A549 (cell line): ENCODE measurements around the gene CRYBG3. TPM values are rescaled to one million over a fixed set of nuclear protein-coding genes. Genes with fewer than 3 reads are reported as not detected.

Experiments
- ATAC-seq, 2 experiments: fragments of 200-7000 bp in 1 of 2; fragments of >200 bp in 1 of 2; cut with Nextera tagmentation in 1 of 2; cut with Tn5 transposase in 1 of 2; 3 replicates each; pipeline versions ENCODE4 v1.8.0 to v1.9.1; 2018 to 2020; ENCODE audit warnings: mild to moderate bottlenecking in 1 of 2, moderate library complexity in 1 of 2
- CTCF ChIA-PET: fragments of 300-600 bp; sonication (Branson Sonifier 250); formaldehyde crosslinking; extraction: SDS; loops from one replicate; lab custom pipeline; 2021; ENCODE audit warnings: antibody characterized with exemption, inconsistent platforms; lab: Yijun Ruan, JAX
- POLR2A ChIA-PET: fragments of 350-600 bp; formaldehyde crosslinking; extraction: SDS; loops from one replicate; lab custom pipeline; 2021; ENCODE audit warnings: antibody characterized with exemption, inconsistent platforms; lab: Yijun Ruan, JAX
- DNase-seq, 2 experiments: peaks; one replicate each; pipeline versions ENCODE4 v3.0.0 to v3.0.0-alpha.2; 2011 to 2016; ENCODE audit warnings: low read depth in 1 of 2, low spot score in 1 of 2
- FAIRE-seq: peaks from 2 replicates; lab custom pipeline; 2011; peaks lifted over from hg19 to GRCh38; lab: Jason Lieb, UNC
- H3K27ac ChIP-seq, 2 experiments: fragments of >200 bp; sonication (Bioruptor Twin); formaldehyde crosslinking; 3 replicates each; pipeline ENCODE4 v1.5.1; 2016 to 2017
- H3K4me1 ChIP-seq: fragments of >200 bp; sonication (Bioruptor Twin); formaldehyde crosslinking; 3 replicates; pipeline ENCODE4 v1.6.1; 2016
- H3K4me2 ChIP-seq: fragments of >200 bp; sonication (Bioruptor Twin); formaldehyde crosslinking; 3 replicates; pipeline ENCODE4 v1.6.1; 2016
- H3K4me3 ChIP-seq: fragments of >200 bp; sonication (Bioruptor Twin); formaldehyde crosslinking; 3 replicates; pipeline ENCODE4 v1.5.1; 2016
- H3K9me3 ChIP-seq: fragments of >200 bp; sonication (Bioruptor Twin); formaldehyde crosslinking; 3 replicates; pipeline ENCODE4 v1.6.1; 2016
- BCL3 ChIP-seq: fragments of >200 bp; sonication (Bioruptor Twin); formaldehyde crosslinking; IDR thresholded peaks from 3 replicates; pipeline ENCODE4 v1.6.1; 2016
- BHLHE40 ChIP-seq: IDR thresholded peaks from 2 replicates; pipeline ENCODE4 v1.6.1; 2012; ENCODE audit warnings: low read depth, low read length, inconsistent platforms
- CBX8 ChIP-seq: fragments of 200-600 bp; sonication (generic); IDR thresholded peaks from 2 replicates; pipeline ENCODE4 v1.6.1; 2016
- CEBPB ChIP-seq, 2 experiments: fragments of >200 bp in 1 of 2; sonication (Bioruptor Twin) in 1 of 2; formaldehyde crosslinking in 1 of 2; IDR thresholded peaks; 2 replicates each; pipeline ENCODE4 v1.6.1; 2012 to 2016
- CTCF ChIP-seq: fragments of >200 bp; sonication (Bioruptor Twin); formaldehyde crosslinking; IDR thresholded peaks from 3 replicates; pipeline ENCODE4 v1.5.1; 2016
- EHMT2 ChIP-seq: fragments of 200-600 bp; sonication (generic); IDR thresholded peaks from 2 replicates; pipeline ENCODE4 v1.6.1; 2016; ENCODE audit warnings: antibody characterized with exemption, low read depth, mild to moderate bottlenecking, moderate library complexity
- EP300 ChIP-seq, 2 experiments: fragments of >200 bp; sonication (Bioruptor Twin); formaldehyde crosslinking; IDR thresholded peaks; 2 replicates in 1 of 2; 3 replicates in 1 of 2; pipeline ENCODE4 v1.6.1; 2016 to 2017
- FOSB ChIP-seq: fragments of 250-450 bp; sonication (Bioruptor Pico); IDR thresholded peaks from 2 replicates; pipeline ENCODE4 v1.5.0; 2020; ENCODE audit warnings: mild to moderate bottlenecking, moderate library complexity
- FOSL2 ChIP-seq, 2 experiments: fragments of 450-650 bp in 1 of 2; fragments of >200 bp in 1 of 2; sonication (Bioruptor Twin) in 1 of 2; formaldehyde crosslinking; IDR thresholded peaks; 2 replicates each; pipeline versions ENCODE4 v1.5.0 to v1.6.1; 2016 to 2020; ENCODE audit warnings: mild to moderate bottlenecking in 1 of 2, moderate library complexity in 1 of 2
- HDAC2 ChIP-seq: fragments of 200-600 bp; sonication (generic); IDR thresholded peaks from 2 replicates; pipeline ENCODE4 v1.6.1; 2016
- HOXB5 ChIP-seq: fragments of 250-450 bp; sonication (Bioruptor Pico); IDR thresholded peaks from 2 replicates; pipeline ENCODE4 v1.5.0; 2020; ENCODE audit warnings: mild to moderate bottlenecking, moderate library complexity
- KDM1A ChIP-seq: fragments of 200-600 bp; sonication (generic); IDR thresholded peaks from 2 replicates; pipeline ENCODE4 v1.6.1; 2016; ENCODE audit warnings: low read depth, mild to moderate bottlenecking
- MYC ChIP-seq: IDR thresholded peaks from 2 replicates; pipeline ENCODE4 v1.6.1; 2012; ENCODE audit warnings: mild to moderate bottlenecking, inconsistent platforms, low read length, improper control_type of control experiment, borderline replicate concordance
- NFE2L2 ChIP-seq: fragments of 150-350 bp; conservative IDR thresholded peaks from 2 replicates; pipeline ENCODE4 v1.6.1; 2014; ENCODE audit warnings: low read length
- NPAS2 ChIP-seq: fragments of 250-450 bp; sonication (Bioruptor Pico); IDR thresholded peaks from 2 replicates; pipeline ENCODE4 v1.8.0; 2022; ENCODE audit warnings: mild to moderate bottlenecking, moderate library complexity, borderline replicate concordance
- NR3C1 ChIP-seq: fragments of >200 bp; sonication (Bioruptor Twin); formaldehyde crosslinking; IDR thresholded peaks from 3 replicates; pipeline ENCODE4 v1.6.1; 2017
- PBX3 ChIP-seq: IDR thresholded peaks from 2 replicates; pipeline ENCODE4 v1.6.1; 2012
- PHF8 ChIP-seq: fragments of 200-600 bp; sonication (generic); IDR thresholded peaks from 2 replicates; pipeline ENCODE4 v1.6.1; 2016; ENCODE audit warnings: low read depth, mild to moderate bottlenecking, antibody characterized with exemption, moderate library complexity, borderline replicate concordance
- POLR2AphosphoS2 ChIP-seq: conservative IDR thresholded peaks from 2 replicates; pipeline ENCODE4 v1.6.1; 2012; ENCODE audit warnings: low read length, improper control_type of control experiment, inconsistent platforms
- RAD21 ChIP-seq, 2 experiments: fragments of >200 bp in 1 of 2; sonication (Bioruptor Twin) in 1 of 2; formaldehyde crosslinking in 1 of 2; IDR thresholded peaks in 1 of 2; conservative IDR thresholded peaks in 1 of 2; 2 replicates in 1 of 2; 3 replicates in 1 of 2; pipeline ENCODE4 v1.6.1; 2012 to 2018; ENCODE audit warnings: inconsistent platforms in 1 of 2
- SREBF2 ChIP-seq: fragments of 450-650 bp; IDR thresholded peaks from 2 replicates; pipeline ENCODE4 v1.6.1; 2014; ENCODE audit warnings: mild to moderate bottlenecking, moderate library complexity
- TFCP2L1 ChIP-seq: fragments of 250-450 bp; sonication (Bioruptor Pico); IDR thresholded peaks from 2 replicates; pipeline ENCODE4 v1.5.0; 2021; ENCODE audit warnings: mild to moderate bottlenecking
- ZFP36 ChIP-seq: fragments of 450-650 bp; IDR thresholded peaks from 2 replicates; pipeline ENCODE4 v1.6.1; 2014; ENCODE audit warnings: borderline replicate concordance; ENCODE audit not compliant: partially characterized antibody
- WGBS: methylation state at CpG from one replicate; pipeline ENCODE4 v1.1.6; 2017; ENCODE audit errors: missing lambda C conversion rate; 5-methylcytosine and 5-hydroxymethylcytosine counted together
- polyA plus RNA-seq, 4 experiments: library from polyadenylated mRNA; depleted of rRNA in 3 of 4; stranded (reverse); fragments of >200 nt; fragmentation: RNase III in 1 of 4; extraction: RNeasy Plus Mini Kit Qiagen cat#74134 plus additional on column Dnase treatment in 1 of 4; gene quantifications; 2 replicates in 3 of 4; 3 replicates in 1 of 4; pipeline ENCODE4 v1.2.3, GENCODE V29; 2011 to 2017
- TF ChIP-seq, protein P1 (sequence below): fragments of 450-650 bp; IDR thresholded peaks from 2 replicates; pipeline ENCODE4 v1.6.1; 2014; ENCODE audit warnings: antibody characterized with exemption

The CRYBG3 gene
- polyA plus RNA-seq, 2 of the 4 experiments (the other 2 are of a cell fraction) = 3.6 to 8.7 TPM

- Histone ChIP-seq H3K9me3 (no peaks in the 10 kb centered on the region), H3K27ac (no peak overlapping the region), H3K4me1 (no peaks in the 10 kb centered on the region), H3K4me2 (no peak overlapping the region), H3K4me3 (no peak overlapping the region)
- 87% methylated on average over 3 of the region's 3 CpGs for WGBS
- DNase-seq (no peak), ATAC-seq (peak in 1 of 2 experiments; percentile 53; a peak in 3 of 6 replicates), FAIRE-seq (no peak)
- POLR2A ChIA-PET = no interaction called here
- CTCF ChIA-PET = interaction anchor here (0.6 to 1.4 kb wide), 3 partner anchors 9 to 158 kb away, joined by 3 to 4 read pairs (median 3); no protein-coding TSS in a partner anchor
- no peak for TF ChIP-seq HOXB5 (CRISPR knock-in tag)
- TF ChIP-seq MYC = no peak
- TF ChIP-seq CBX8 = no peak
- TF ChIP-seq ZFP36 = no peak
- TF ChIP-seq TFCP2L1 = no peak
- no peak for TF ChIP-seq SREBF2
- no peak for TF ChIP-seq FOSB (CRISPR knock-in tag)
- TF ChIP-seq NPAS2 (CRISPR knock-in tag) = no peak
- TF ChIP-seq PHF8 = no peak
- no peak for TF ChIP-seq BCL3
- TF ChIP-seq KDM1A = no peak
- no peak for TF ChIP-seq EHMT2
- no peak for TF ChIP-seq CEBPB (IDR thresholded peaks at IDR 0.05)
- no peak for TF ChIP-seq HDAC2
- TF ChIP-seq CTCF = no peak
- no peak for TF ChIP-seq EP300 (IDR thresholded peaks at IDR 0.05)
- TF ChIP-seq NFE2L2 = no peak
These were observed 130.5 kb downstream of the CRYBG3 start for GRCh38 chr3:97952280-97952679.

DNA sequence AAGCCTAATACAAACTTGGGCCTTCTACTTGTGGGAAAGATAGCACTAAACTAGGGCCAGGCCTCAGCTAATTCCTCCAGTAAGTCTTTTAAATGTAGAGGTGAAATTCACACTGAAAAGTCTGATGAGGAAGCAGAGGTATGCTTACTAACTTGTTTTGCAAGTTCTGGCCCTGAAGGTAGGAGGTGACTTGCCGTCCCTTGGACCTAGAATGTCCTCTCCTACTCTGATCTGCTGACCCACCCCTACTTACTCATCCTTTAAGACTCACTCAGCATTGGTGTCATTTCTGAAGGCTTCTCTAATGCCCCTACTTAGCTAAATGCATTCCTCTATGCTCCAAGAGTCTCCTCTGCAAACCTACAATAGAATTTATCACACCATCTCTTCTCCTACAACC lies 131.1 kb downstream of the CRYBG3 start:
- CTCF ChIA-PET = interaction anchor here (1.4 kb wide), 1 partner anchor 10 kb away, joined by 4 read pairs; no protein-coding TSS in a partner anchor
- POLR2A ChIA-PET = no interaction called here
- no peak for TF ChIP-seq CTCF
- no peak for TF ChIP-seq NFE2L2
- TF ChIP-seq BHLHE40 = no peak
- no peak for TF ChIP-seq POLR2AphosphoS2
- TF ChIP-seq FOSL2 (IDR thresholded peaks at IDR 0.05) = no peak
- TF ChIP-seq FOSL2 (CRISPR knock-in tag; IDR thresholded peaks at IDR 0.05) = no peak
- no peak for TF ChIP-seq SREBF2
- no peak for TF ChIP-seq NR3C1
- no peak for TF ChIP-seq PBX3
- TF ChIP-seq HOXB5 (CRISPR knock-in tag) = no peak
- TF ChIP-seq, protein P1, sequence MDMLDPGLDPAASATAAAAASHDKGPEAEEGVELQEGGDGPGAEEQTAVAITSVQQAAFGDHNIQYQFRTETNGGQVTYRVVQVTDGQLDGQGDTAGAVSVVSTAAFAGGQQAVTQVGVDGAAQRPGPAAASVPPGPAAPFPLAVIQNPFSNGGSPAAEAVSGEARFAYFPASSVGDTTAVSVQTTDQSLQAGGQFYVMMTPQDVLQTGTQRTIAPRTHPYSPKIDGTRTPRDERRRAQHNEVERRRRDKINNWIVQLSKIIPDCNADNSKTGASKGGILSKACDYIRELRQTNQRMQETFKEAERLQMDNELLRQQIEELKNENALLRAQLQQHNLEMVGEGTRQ = no peak
- TF ChIP-seq RAD21 (conservative IDR thresholded peaks at IDR 0.05 in 1 of 2, IDR thresholded peaks at IDR 0.05 in 1 of 2) = no peak
- TF ChIP-seq ZFP36 = no peak
- 92% methylated on average over 1 of the region's 1 CpG for WGBS
- no peak for DNase-seq
- ATAC-seq = no peak
- no peak overlapping the region for H3K4me2 ChIP-seq
- H3K27ac ChIP-seq = no peak overlapping the region
- FAIRE-seq = no peak
- H3K4me3 ChIP-seq = no peak overlapping the region
- H3K4me1 ChIP-seq = no peaks in the 10 kb centered on the region
- no peaks in the 10 kb centered on the region for H3K9me3 ChIP-seq
